ENCODE data around the gene SMYD1.

- TF ChIP-seq CTCF (IDR thresholded peaks at IDR 0.05) (no peak), POLR2A (IDR thresholded peaks at IDR 0.05) (no peak)
Observed at GRCh38 chr2:88038263-88039105, 29.1 kb upstream of the SMYD1 start.
